GM12878 (cell line): ENCODE data around the gene CCL20. TPM values are rescaled to one million over a fixed set of nuclear protein-coding genes. Genes with fewer than 3 reads are reported as not detected.

ENCODE experiments used
- ATAC-seq: fragments of 200-7000 bp; cut with Tn5 transposase; 3 replicates; pipeline ENCODE4 v1.9.1; 2020; ENCODE audit warnings: mild to moderate bottlenecking, moderate library complexity
- BruUV-seq: library from RNA; stranded (reverse); fragments of 400-500 nt; replicated peaks from 2 replicates; lab custom pipeline; 2021; lab: Mats Ljungman, UMichigan
- CTCF ChIA-PET: fragments of 300-600 bp; sonication (Branson Sonifier 250); formaldehyde crosslinking; extraction: SDS; loops from one replicate; lab custom pipeline; 2021; ENCODE audit warnings: inconsistent platforms; lab: Yijun Ruan, JAX
- POLR2A ChIA-PET: fragments of 350-600 bp; formaldehyde crosslinking; extraction: SDS; loops from one replicate; lab custom pipeline; 2021; ENCODE audit warnings: inconsistent platforms; lab: Charles Lee
- RAD21 ChIA-PET: fragments of 300-600 bp; sonication (Branson Sonifier 250); formaldehyde crosslinking; loops from one replicate; lab custom pipeline; 2023; ENCODE audit warnings: antibody characterized with exemption; ENCODE audit not compliant: unreplicated experiment; lab: Charles Lee
- SMC1A ChIA-PET: fragments of 300-600 bp; sonication (Branson Sonifier 250); formaldehyde crosslinking; loops from one replicate; lab custom pipeline; 2023; ENCODE audit not compliant: unreplicated experiment, uncharacterized antibody; lab: Charles Lee
- DNase-seq: peaks from one replicate; pipeline ENCODE4 v3.0.0-alpha.2; 2011; ENCODE audit warnings: low read depth, low spot score
- FAIRE-seq: peaks from 3 replicates; lab custom pipeline; 2011; peaks lifted over from hg19 to GRCh38; lab: Jason Lieb, UNC
- H2AFZ ChIP-seq: 2 replicates; pipeline ENCODE4 v1.6.0; 2011; ENCODE audit warnings: low read depth, low read length, control low read depth; ENCODE audit not compliant: control insufficient read depth
- H3K27ac ChIP-seq: 2 replicates; pipeline ENCODE4 v1.5.1; 2011; ENCODE audit warnings: control low read depth; ENCODE audit not compliant: control insufficient read depth, insufficient read depth
- H3K27me3 ChIP-seq, 2 experiments: replicated peaks in 1 of 2; 2 replicates each; pipeline versions ENCODE4 v1.6.0 to v1.6.1; 2011; ENCODE audit warnings: low read length in 1 of 2; ENCODE audit not compliant: control insufficient read depth in 2 of 2, insufficient read depth in 2 of 2
- H3K36me3 ChIP-seq, 2 experiments: 2 replicates each; pipeline ENCODE4 v1.5.1; 2011; ENCODE audit warnings: low read length in 1 of 2; ENCODE audit not compliant: control insufficient read depth in 2 of 2, insufficient read depth in 2 of 2
- H3K4me1 ChIP-seq: 2 replicates; pipeline ENCODE4 v1.6.1; 2011; ENCODE audit warnings: mild to moderate bottlenecking, low read length, moderate library complexity, mixed read lengths; ENCODE audit not compliant: control insufficient read depth, insufficient read depth
- H3K4me2 ChIP-seq: 2 replicates; pipeline ENCODE4 v1.6.0; 2011; ENCODE audit warnings: control low read depth; ENCODE audit not compliant: control insufficient read depth, insufficient read depth
- H3K4me3 ChIP-seq: fragments of 200-600 bp; sonication (generic); 2 replicates; pipeline ENCODE4 v1.5.1; 2016
- H3K79me2 ChIP-seq: 2 replicates; pipeline ENCODE4 v1.6.0; 2011; ENCODE audit warnings: low read length; ENCODE audit not compliant: control insufficient read depth, insufficient read depth
- H3K9ac ChIP-seq: 2 replicates; pipeline ENCODE4 v1.8.0; 2011; ENCODE audit warnings: low read length, control low read depth, mixed read lengths; ENCODE audit not compliant: control insufficient read depth, insufficient read depth
- H3K9me3 ChIP-seq: replicated peaks from 3 replicates; pipeline ENCODE4 v1.5.1; 2011; ENCODE audit warnings: mild to moderate bottlenecking, low read length; ENCODE audit not compliant: control insufficient read depth, insufficient read depth
- H4K20me1 ChIP-seq: 2 replicates; pipeline ENCODE4 v1.6.0; 2011; ENCODE audit not compliant: control insufficient read depth, insufficient read depth
- BHLHE40 ChIP-seq, 2 experiments: fragments of 450-650 bp in 1 of 2; IDR thresholded peaks; 2 replicates each; pipeline ENCODE4 v1.6.1; 2011 to 2017; ENCODE audit warnings: low read depth in 2 of 2, borderline replicate concordance in 1 of 2, improper control_type of control experiment in 1 of 2, low read length in 1 of 2, mild to moderate bottlenecking in 1 of 2
- CBX5 ChIP-seq: sonication (generic); IDR thresholded peaks from 2 replicates; pipeline ENCODE4 v1.6.1; 2016; ENCODE audit warnings: low read depth, moderate library complexity, mild to moderate bottlenecking, inconsistent platforms
- EZH2 ChIP-seq: IDR thresholded peaks from 2 replicates; pipeline ENCODE4 v1.6.1; 2012; ENCODE audit warnings: low read depth, mild to moderate bottlenecking, control low read depth, inconsistent platforms, low read length, borderline replicate concordance; ENCODE audit not compliant: control insufficient read depth
- IKZF1 ChIP-seq: fragments of 450-650 bp; conservative IDR thresholded peaks from 2 replicates; pipeline ENCODE4 v1.6.1; 2017; ENCODE audit warnings: antibody characterized with exemption, mild to moderate bottlenecking
- PRDM15 ChIP-seq: fragments of 450-650 bp; formaldehyde crosslinking; IDR thresholded peaks from 2 replicates; pipeline ENCODE4 v1.4.0; 2020; ENCODE audit warnings: mild to moderate bottlenecking, moderate library complexity
- SIX5 ChIP-seq: IDR thresholded peaks from 2 replicates; pipeline ENCODE4 v1.6.1; 2011; ENCODE audit warnings: mild to moderate bottlenecking, low read depth, low read length, moderate library complexity; ENCODE audit not compliant: severe bottlenecking
- WRNIP1 ChIP-seq: IDR thresholded peaks from 2 replicates; pipeline ENCODE4 v1.6.1; 2011; ENCODE audit warnings: low read depth, low read length, improper control_type of control experiment, borderline replicate concordance
- whole genome bisulfite sequencing: methylation state at CpG from one replicate; pipeline ENCODE4 v1.1.6; 2016; ENCODE audit warnings: low lambda C conversion rate; ENCODE audit not compliant: insufficient replicate concordance, insufficient coverage; ENCODE audit errors: missing lambda C conversion rate; 5-methylcytosine and 5-hydroxymethylcytosine counted together
- in situ Hi-C: fragments of 300-500 bp; cut with MboI; formaldehyde crosslinking; loops from 9 replicates; pipeline ENCODE4 v1.14.3; 2018; ENCODE audit warnings: mixed read lengths
- intact Hi-C: fragments of 100-400 bp; cut with micrococcal nuclease; formaldehyde crosslinking; loops from one replicate; pipeline ENCODE4 v1.14.2; 2022; ENCODE audit not compliant: unreplicated experiment
- polyA plus RNA-seq, 11 experiments: library from polyadenylated mRNA; depleted of rRNA in 4 of 11; unstranded in 6 of 11; stranded (reverse) in 5 of 11; fragments of >200 nt; fragmentation: Nextera tagmentation in 4 of 11; fragmentation: Illumina TruSeq in 1 of 11; extraction: Ambion mirVana in 4 of 11; extraction: Trizol in 1 of 11; gene quantifications; 1 replicate in 1 of 11; 2 replicates in 10 of 11; pipeline versions ENCODE4 v1.2.1 to v1.2.3, GENCODE V29; 2011 to 2016; ENCODE audit warnings: inconsistent platforms in 2 of 11, missing spikeins in 2 of 11, low read depth in 1 of 11
- total RNA-seq, 4 experiments: library from RNA; depleted of rRNA in 3 of 4; stranded (reverse); fragments of >200 nt in 3 of 4; fragmentation: Illumina TruSeq in 1 of 4; extraction: Trizol in 1 of 4; gene quantifications; 2 replicates each; pipeline versions ENCODE4 v1.2.1 to v1.2.3, GENCODE V29; 2013 to 2021

CCL20 gene
- total and polyA plus RNA-seq, 10 of the 15 experiments (the other 5 are each of a cell fraction or from before 2014, with no cell fraction given) = 5.5 to 35.7 (median 15.6) TPM

- Histone ChIP-seq H3K4me3 (no peak overlapping the region), H4K20me1 (no peaks in the 10 kb centered on the region), H3K4me2 (no peak overlapping the region), H3K9ac (no peak overlapping the region), H3K4me1 (no peaks in the 10 kb centered on the region), H3K79me2 (no peaks in the 10 kb centered on the region), H3K27ac (no peak overlapping the region), H3K9me3 (no peaks in the 10 kb centered on the region), H2AFZ (no peak overlapping the region), H3K27me3 (no peaks in the 10 kb centered on the region), H3K36me3 (no peaks in the 10 kb centered on the region)
- ChIA-PET POLR2A (no interaction called here), SMC1A (interaction anchor here (1.0 to 6.5 kb wide), 4 partner anchors 14 to 288 kb away, joined by 5 to 64 read pairs (median 30); no protein-coding TSS in a partner anchor), CTCF (interaction anchor here (0.9 to 13.3 kb wide), 6 partner anchors 95 to 381 kb away, joined by 3 to 387 read pairs (median 68); no protein-coding TSS in a partner anchor), RAD21 (interaction anchor here (0.9 to 3.7 kb wide), 3 partner anchors 88 to 114 kb away, joined by 3 to 56 read pairs (median 3); no protein-coding TSS in a partner anchor)
- WGBS = 83% methylated on average over 16 of the region's 22 CpGs
- TF ChIP-seq BHLHE40 (IDR thresholded peaks at IDR 0.05; ENCODE audit: borderline replicate concordance in 1 of 2, low read depth in 2 of 2, low read length in 1 of 2) (no peak), SIX5 (no peak), WRNIP1 (no peak), EZH2 (no peak), IKZF1 (no peak), PRDM15 (CRISPR knock-in tag) (no peak), CBX5 (no peak)
- DNase-seq = no peak
- in situ Hi-C loops = loop anchor here (5.0 to 10.0 kb wide), 4 partner anchors 106 to 633 kb away; no protein-coding TSS in a partner anchor
- BruUV-seq = no TSS peak
- ATAC-seq = no peak
- intact Hi-C loops = loop anchor here (2.0 to 5.0 kb wide), 2 partner anchors 295 to 531 kb away; partner anchors contain the start of gene AGFG1
- no peak for FAIRE-seq
Observed at GRCh38 chr2:227767830-227768229, 45.8 kb upstream of the CCL20 start.
